Lower leg skin (tissue), 3 donors: ENCODE data around the gene SERPINB7.

Source experiments
- CTCF ChIP-seq, 3 donors: fragments of 450-650 bp; IDR thresholded peaks; one replicate each; pipeline ENCODE4 v1.5.1; 2016; ENCODE audit warnings: antibody characterized with exemption in 3 of 3, mild to moderate bottlenecking in 3 of 3, moderate library complexity in 2 of 3
- POLR2A ChIP-seq, 2 donors: fragments of 450-650 bp; IDR thresholded peaks; one replicate each; pipeline ENCODE4 v1.6.1; 2016 to 2017; ENCODE audit warnings: antibody characterized with exemption in 2 of 2, mild to moderate bottlenecking in 1 of 2, moderate library complexity in 1 of 2

- TF ChIP-seq CTCF (IDR thresholded peaks at IDR 0.05): no peak
- no peak for TF ChIP-seq POLR2A (IDR thresholded peaks at IDR 0.05)
Observed at GRCh38 chr18:63819786-63820185, 44.6 kb downstream of the SERPINB7 start.
